Measurements from ENCODE around the gene C10orf95. TPM values are rescaled to one million over a fixed set of nuclear protein-coding genes. Genes with fewer than 3 reads are reported as not detected.

Gene C10orf95
- total RNA-seq, 1 donor from 2014 or later: not detected

DNA sequence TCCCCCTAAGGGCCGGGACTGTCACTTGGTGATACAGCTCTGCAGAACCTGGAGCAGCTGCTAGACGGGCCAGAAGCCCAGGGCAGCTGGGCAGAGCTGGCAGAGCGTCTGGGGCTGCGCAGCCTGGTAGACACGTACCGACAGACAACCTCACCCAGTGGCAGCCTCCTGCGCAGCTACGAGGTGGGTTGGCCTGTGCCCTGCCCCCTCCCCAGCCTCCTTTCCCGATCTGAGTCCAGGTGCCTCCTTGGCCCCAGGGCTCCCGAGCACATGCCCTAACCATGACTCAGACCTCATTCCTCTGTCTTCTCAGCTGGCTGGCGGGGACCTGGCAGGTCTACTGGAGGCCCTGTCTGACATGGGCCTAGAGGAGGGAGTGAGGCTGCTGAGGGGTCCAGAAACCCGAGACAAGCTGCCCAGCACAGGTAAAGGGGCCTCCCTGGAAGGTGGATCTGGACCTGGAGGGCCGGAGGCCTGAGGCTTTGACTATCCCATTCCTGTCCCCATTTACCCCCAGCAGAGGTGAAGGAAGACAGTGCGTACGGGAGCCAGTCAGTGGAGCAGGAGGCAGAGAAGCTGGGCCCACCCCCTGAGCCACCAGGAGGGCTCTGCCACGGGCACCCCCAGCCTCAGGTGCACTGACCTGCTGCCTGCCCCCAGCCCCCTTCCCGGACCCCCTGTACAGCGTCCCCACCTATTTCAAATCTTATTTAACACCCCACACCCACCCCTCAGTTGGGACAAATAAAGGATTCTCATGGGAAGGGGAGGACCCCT, 49.4 kb downstream of the C10orf95 start:
- no peak for DNase-seq (ENCODE audit: low read depth in 2 of 2)

DNA sequence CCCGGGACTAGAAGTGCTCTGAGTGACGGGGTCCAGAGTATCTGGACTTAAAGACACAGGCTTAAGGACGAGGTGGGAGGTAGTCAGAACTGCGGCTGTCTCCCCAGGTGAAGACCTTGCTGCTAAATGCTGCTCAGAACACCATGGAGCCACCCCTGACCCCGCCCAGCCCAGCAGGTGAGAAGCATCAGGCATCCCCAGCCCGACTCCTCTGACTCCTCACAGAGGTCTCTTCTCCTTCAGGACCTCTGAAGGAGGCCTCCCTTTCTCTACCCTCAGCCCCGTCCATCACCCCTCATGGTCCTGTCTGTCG, 50.0 kb downstream of the C10orf95 start:
- no peak for DNase-seq (ENCODE audit: low read depth in 2 of 2)

DNA sequence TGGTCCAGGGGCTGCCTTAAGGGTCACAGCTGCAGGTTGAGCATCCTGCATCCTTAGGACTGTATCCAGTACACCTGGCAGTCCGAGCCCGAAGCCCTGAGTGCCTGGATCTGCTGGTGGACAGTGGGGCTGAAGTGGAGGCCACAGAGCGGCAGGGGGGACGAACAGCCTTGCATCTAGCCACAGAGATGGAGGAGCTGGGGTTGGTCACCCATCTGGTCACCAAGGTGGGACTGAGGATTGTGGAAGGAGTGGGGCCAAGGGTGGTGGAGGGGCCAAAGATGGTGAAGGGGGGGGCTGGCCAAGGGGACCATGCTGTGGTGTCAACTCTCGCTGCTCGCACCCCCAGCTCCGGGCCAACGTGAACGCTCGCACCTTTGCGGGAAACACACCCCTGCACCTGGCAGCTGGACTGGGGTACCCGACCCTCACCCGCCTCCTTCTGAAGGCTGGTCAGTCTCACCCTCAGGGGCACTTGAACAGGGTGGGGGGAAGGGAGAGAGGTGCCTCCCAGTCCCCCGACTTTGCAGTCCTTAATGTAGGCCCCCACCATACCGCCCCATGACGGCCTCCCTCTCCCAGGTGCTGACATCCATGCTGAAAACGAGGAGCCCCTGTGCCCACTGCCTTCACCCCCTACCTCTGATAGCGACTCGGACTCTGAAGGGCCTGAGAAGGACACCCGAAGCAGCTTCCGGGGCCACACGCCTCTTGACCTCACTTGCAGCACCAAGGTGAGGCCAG, 50.6 kb downstream of the C10orf95 start:
- DNase-seq (ENCODE audit: low read depth in 2 of 2): no peak

DNA sequence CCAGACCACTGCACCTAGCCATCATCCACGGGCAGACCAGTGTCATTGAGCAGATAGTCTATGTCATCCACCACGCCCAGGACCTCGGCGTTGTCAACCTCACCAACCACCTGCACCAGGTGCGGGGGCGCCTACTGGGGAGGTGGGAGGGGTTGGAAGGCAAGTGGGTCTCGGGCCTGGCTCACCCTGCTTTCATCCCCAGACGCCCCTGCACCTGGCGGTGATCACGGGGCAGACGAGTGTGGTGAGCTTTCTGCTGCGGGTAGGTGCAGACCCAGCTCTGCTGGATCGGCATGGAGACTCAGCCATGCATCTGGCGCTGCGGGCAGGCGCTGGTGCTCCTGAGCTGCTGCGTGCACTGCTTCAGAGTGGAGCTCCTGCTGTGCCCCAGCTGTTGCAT, 51.3 kb downstream of the C10orf95 start:
- DNase-seq (ENCODE audit: low read depth in 2 of 2): no peak

Other genes with a start within 250 kb of the C10orf95 start
- not detected in 2 replicates for gene ELOVL3, start 225.2 kb downstream of the C10orf95 start, total RNA-seq
- gene PITX3, start 210.0 kb downstream of the C10orf95 start, total RNA-seq: not detected in 2 replicates
- 11.2 and 16.7 TPM in 2 replicates for gene GBF1, start 206.0 kb downstream of the C10orf95 start, total RNA-seq
- 15.3 and 24.0 TPM in 2 replicates for gene NFKB2, start 55.8 kb downstream of the C10orf95 start, total RNA-seq
- 0.26 and 0.63 TPM in 2 replicates for gene PSD, start 32.8 kb downstream of the C10orf95 start, total RNA-seq
- 5.8 and 8.1 TPM in 2 replicates for gene FBXL15, start 30.7 kb downstream of the C10orf95 start, total RNA-seq
- gene CUEDC2, start 19.0 kb downstream of the C10orf95 start, total RNA-seq: 30.6 and 42.2 TPM in 2 replicates
- gene ACTR1A, start 51.2 kb upstream of the C10orf95 start, total RNA-seq: 143 and 183 TPM in 2 replicates
- 3.1 and 6.4 TPM in 2 replicates for gene SUFU, start 52.4 kb upstream of the C10orf95 start, total RNA-seq
- gene TRIM8, start 192.9 kb upstream of the C10orf95 start, total RNA-seq: 38.4 and 82.4 TPM in 2 replicates

Data from dermis microvascular lymphatic vessel endothelial cell (primary cell).